ENCODE measurements around the gene CCDC188. TPM values are rescaled to one million over a fixed set of nuclear protein-coding genes. Genes with fewer than 3 reads are reported as not detected.

The CCDC188 gene
- total RNA-seq, 2 donors from 2014 or later, result 0.22 to 0.32 TPM

GRCh38 chr22:20145206-20145831 is 5.5 kb downstream of the CCDC188 start:
- DNase-seq, result no peak
- intact Hi-C loops (cut with DNase I), result no loop called here
- Histone ChIP-seq H3K9me3 (no peaks in the 10 kb centered on the region), H3K4me3 (no peak overlapping the region), H3K27ac (no peak overlapping the region), H3K9ac (ENCODE audit: low read depth in 2 of 2, low read length in 2 of 2) (no peak overlapping the region), H3K27me3 (no peaks in the 10 kb centered on the region), H3K36me3 (no peaks in the 10 kb centered on the region), H3K4me1 (no peaks in the 10 kb centered on the region)
- TF ChIP-seq CTCF (IDR thresholded peaks at IDR 0.05), result no peak

- H3K4me3 ChIP-seq, result no peak overlapping the region
- H3K36me3 ChIP-seq, result no peaks in the 10 kb centered on the region
- H3K27me3 ChIP-seq, result no peaks in the 10 kb centered on the region
- H3K27ac ChIP-seq, result no peak overlapping the region
- no peak for TF ChIP-seq CTCF (IDR thresholded peaks at IDR 0.05)
- DNase-seq, result no peak
- no peak overlapping the region for H3K9ac ChIP-seq (ENCODE audit: low read depth in 2 of 2, low read length in 2 of 2)
- H3K4me1 ChIP-seq, result no peaks in the 10 kb centered on the region
- no peaks in the 10 kb centered on the region for H3K9me3 ChIP-seq
- intact Hi-C loops (cut with DNase I), result no loop called here
These were observed 6.8 kb downstream of the CCDC188 start for GRCh38 chr22:20143883-20144665.

- DNase-seq, result no peak
- intact Hi-C loops (cut with DNase I), result no loop called here
These were observed 7.9 kb downstream of the CCDC188 start for GRCh38 chr22:20142711-20143621.

GRCh38 chr22:20141186-20142077 is 9.4 kb downstream of the CCDC188 start:
- no peak for DNase-seq
- no peaks in the 10 kb centered on the region for H3K9me3 ChIP-seq
- H3K4me3 ChIP-seq, result no peak overlapping the region

More at GRCh38 chr22:20142711-20143621, 7.9 kb downstream of the CCDC188 start:
- no peaks in the 10 kb centered on the region for H3K9me3 ChIP-seq
- TF ChIP-seq CTCF (IDR thresholded peaks at IDR 0.05), result no peak
- H3K9ac ChIP-seq (ENCODE audit: low read depth in 2 of 2, low read length in 2 of 2), result no peak overlapping the region
- no peak overlapping the region for H3K4me3 ChIP-seq
- no peak overlapping the region for H3K27ac ChIP-seq
- H3K27me3 ChIP-seq, result no peaks in the 10 kb centered on the region
- H3K4me1 ChIP-seq, result no peaks in the 10 kb centered on the region
- no peaks in the 10 kb centered on the region for H3K36me3 ChIP-seq

More at GRCh38 chr22:20141186-20142077, 9.4 kb downstream of the CCDC188 start:
- intact Hi-C loops (cut with DNase I), result no loop called here
- no peaks in the 10 kb centered on the region for H3K4me1 ChIP-seq
- H3K27ac ChIP-seq, result no peak overlapping the region
- H3K36me3 ChIP-seq, result no peaks in the 10 kb centered on the region
- TF ChIP-seq CTCF (IDR thresholded peaks at IDR 0.05), result no peak
- no peaks in the 10 kb centered on the region for H3K27me3 ChIP-seq
- H3K9ac ChIP-seq (ENCODE audit: low read depth in 2 of 2, low read length in 2 of 2), result no peak overlapping the region
